Measurements from ENCODE around the gene FITM2.

- TF ChIP-seq CTCF (IDR thresholded peaks at IDR 0.05 in 4 of 5, conservative IDR thresholded peaks at IDR 0.05 in 1 of 5) (no peak), POLR2A (IDR thresholded peaks at IDR 0.05) (no peak)
These were observed 47.8 kb upstream of the FITM2 start for GRCh38 chr20:44358776-44359175.
